ENCODE results near the gene HSPA12A. TPM values are rescaled to one million over a fixed set of nuclear protein-coding genes. Genes with fewer than 3 reads are reported as not detected.

Gene HSPA12A
- polyA plus RNA-seq, 2 of the 4 experiments (the other 2 are of a cell fraction) = 16.9 to 17.0 TPM

DNA sequence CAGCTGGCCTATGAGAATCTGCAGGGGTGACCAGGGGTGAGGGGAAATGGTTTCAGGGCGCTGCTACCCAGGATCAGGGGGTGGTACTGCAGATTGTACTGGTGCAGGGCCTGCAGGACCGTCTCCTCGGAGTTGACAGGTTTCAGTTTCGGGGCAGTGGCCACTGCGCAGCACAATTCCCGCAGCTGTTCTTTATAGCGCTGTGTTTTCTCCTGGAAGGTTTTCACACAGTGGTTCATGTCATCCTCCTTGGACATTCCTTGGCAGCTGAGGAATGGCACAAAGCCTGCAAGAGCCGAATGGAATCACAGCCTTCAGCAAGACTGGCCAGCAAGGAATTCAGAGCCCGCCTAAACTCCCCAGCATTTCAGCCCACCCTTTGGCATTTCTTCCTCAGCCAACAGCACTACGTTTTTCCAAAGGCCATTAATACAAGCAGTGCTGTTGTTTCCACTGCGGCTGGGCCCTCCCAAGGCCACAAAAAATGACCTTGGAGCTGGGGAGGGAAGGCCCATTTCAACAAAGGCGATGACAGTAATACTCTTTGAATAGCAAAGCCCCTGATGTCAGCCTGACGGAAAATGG, 76.7 kb downstream of the HSPA12A start:
- Histone ChIP-seq H3K4me2 (no peak overlapping the region), H3K4me3 (no peak overlapping the region), H3K9me3 (no peaks in the 10 kb centered on the region), H3K4me1 (no peaks in the 10 kb centered on the region), H3K27ac (no peak overlapping the region)
- no peak for DNase-seq (ENCODE audit: low read depth in 1 of 2, low spot score in 1 of 2)
- ChIA-PET POLR2A (no interaction called here), CTCF (interaction anchor here (0.6 to 0.9 kb wide), 3 partner anchors 16 to 123 kb away, joined by 3 to 4 read pairs (median 3); no protein-coding TSS in a partner anchor)
- ATAC-seq = no peak
- 63% methylated on average over 13 of the region's 13 CpGs for WGBS (ENCODE audit: missing lambda C conversion rate)
- no peak for FAIRE-seq
- TF ChIP-seq NR3C1 (IDR thresholded peaks at IDR 0.05) (no peak), NPAS2 (CRISPR knock-in tag; IDR thresholded peaks at IDR 0.05; ENCODE audit: borderline replicate concordance) (no peak), HOXB5 (CRISPR knock-in tag; IDR thresholded peaks at IDR 0.05) (no peak), RCOR1 (IDR thresholded peaks at IDR 0.05; ENCODE audit: low read depth, low read length) (no peak), JUN (IDR thresholded peaks at IDR 0.05) (no peak), POLR2AphosphoS2 (conservative IDR thresholded peaks at IDR 0.05; ENCODE audit: low read length) (no peak), CBX2 (IDR thresholded peaks at IDR 0.05; ENCODE audit: borderline replicate concordance, low read depth) (no peak), TFCP2L1 (CRISPR knock-in tag; IDR thresholded peaks at IDR 0.05) (no peak), ZSCAN20 (CRISPR knock-in tag; IDR thresholded peaks at IDR 0.05) (no peak), SREBF2 (IDR thresholded peaks at IDR 0.05) (no peak), JUNB (IDR thresholded peaks at IDR 0.05) (no peak), CHD4 (IDR thresholded peaks at IDR 0.05; ENCODE audit: borderline replicate concordance) (no peak)
- TF ChIP-seq, protein P1, sequence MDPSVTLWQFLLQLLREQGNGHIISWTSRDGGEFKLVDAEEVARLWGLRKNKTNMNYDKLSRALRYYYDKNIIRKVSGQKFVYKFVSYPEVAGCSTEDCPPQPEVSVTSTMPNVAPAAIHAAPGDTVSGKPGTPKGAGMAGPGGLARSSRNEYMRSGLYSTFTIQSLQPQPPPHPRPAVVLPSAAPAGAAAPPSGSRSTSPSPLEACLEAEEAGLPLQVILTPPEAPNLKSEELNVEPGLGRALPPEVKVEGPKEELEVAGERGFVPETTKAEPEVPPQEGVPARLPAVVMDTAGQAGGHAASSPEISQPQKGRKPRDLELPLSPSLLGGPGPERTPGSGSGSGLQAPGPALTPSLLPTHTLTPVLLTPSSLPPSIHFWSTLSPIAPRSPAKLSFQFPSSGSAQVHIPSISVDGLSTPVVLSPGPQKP (IDR thresholded peaks at IDR 0.05; ENCODE audit: low read depth, low read length) = no peak

- no peaks in the 10 kb centered on the region for H3K4me1 ChIP-seq
- no peaks in the 10 kb centered on the region for H3K9me3 ChIP-seq
- DNase-seq (ENCODE audit: low read depth in 1 of 2, low spot score in 1 of 2) (no peak), ATAC-seq (no peak), FAIRE-seq (no peak)
- H3K27ac ChIP-seq = no peak overlapping the region
- ChIA-PET CTCF (interaction anchor here (1.0 to 1.3 kb wide), 3 partner anchors 122 to 510 kb away, joined by 3 read pairs; no protein-coding TSS in a partner anchor), POLR2A (no interaction called here)
- TF ChIP-seq ESRRA (IDR thresholded peaks at IDR 0.05; ENCODE audit: borderline replicate concordance, low read length) = no peak
- no peak for TF ChIP-seq SMC3 (IDR thresholded peaks at IDR 0.05)
- TF ChIP-seq RAD21 (conservative IDR thresholded peaks at IDR 0.05 in 1 of 2, IDR thresholded peaks at IDR 0.05 in 1 of 2) = no peak
- no peak for TF ChIP-seq NPAS2 (CRISPR knock-in tag; IDR thresholded peaks at IDR 0.05; ENCODE audit: borderline replicate concordance)
- no peak for TF ChIP-seq JUNB (IDR thresholded peaks at IDR 0.05)
- no peak for TF ChIP-seq BHLHE40 (IDR thresholded peaks at IDR 0.05; ENCODE audit: low read depth, low read length)
- no peak for TF ChIP-seq CHD4 (IDR thresholded peaks at IDR 0.05; ENCODE audit: borderline replicate concordance)
- no peak for TF ChIP-seq USF2 (IDR thresholded peaks at IDR 0.05)
- TF ChIP-seq NFE2L2 (conservative IDR thresholded peaks at IDR 0.05; ENCODE audit: low read length) = no peak
- no peak for TF ChIP-seq CHD2 (IDR thresholded peaks at IDR 0.05; ENCODE audit: low read length, partially characterized antibody)
- TF ChIP-seq, protein P2, sequence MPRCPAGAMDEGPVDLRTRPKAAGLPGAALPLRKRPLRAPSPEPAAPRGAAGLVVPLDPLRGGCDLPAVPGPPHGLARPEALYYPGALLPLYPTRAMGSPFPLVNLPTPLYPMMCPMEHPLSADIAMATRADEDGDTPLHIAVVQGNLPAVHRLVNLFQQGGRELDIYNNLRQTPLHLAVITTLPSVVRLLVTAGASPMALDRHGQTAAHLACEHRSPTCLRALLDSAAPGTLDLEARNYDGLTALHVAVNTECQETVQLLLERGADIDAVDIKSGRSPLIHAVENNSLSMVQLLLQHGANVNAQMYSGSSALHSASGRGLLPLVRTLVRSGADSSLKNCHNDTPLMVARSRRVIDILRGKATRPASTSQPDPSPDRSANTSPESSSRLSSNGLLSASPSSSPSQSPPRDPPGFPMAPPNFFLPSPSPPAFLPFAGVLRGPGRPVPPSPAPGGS (IDR thresholded peaks at IDR 0.05) = no peak
- TF ChIP-seq HOXB13 (CRISPR knock-in tag; IDR thresholded peaks at IDR 0.05; ENCODE audit: low read depth) = no peak
- no peak overlapping the region for H3K4me2 ChIP-seq
- WGBS (ENCODE audit: missing lambda C conversion rate) = 69% methylated on average over 5 of the region's 5 CpGs
- H3K4me3 ChIP-seq = no peak overlapping the region
Observed at GRCh38 chr10:116664631-116665030, 77.7 kb downstream of the HSPA12A start.
